WI38 (cell line): ENCODE data around the gene EBF3.

Experiments
- H3K4me3 ChIP-seq: 2 replicates; pipeline ENCODE4 v1.5.1; 2011; ENCODE audit warnings: low read depth, mild to moderate bottlenecking, control low read depth, low read length
- CTCF ChIP-seq: IDR thresholded peaks from 2 replicates; pipeline ENCODE4 v1.5.1; 2012; ENCODE audit warnings: low read depth, mild to moderate bottlenecking, control low read depth, low read length

EBF3 gene

GRCh38 chr10:129951970-129952265 lies 12.2 kb downstream of the EBF3 start:
- H3K4me3 ChIP-seq = no peak overlapping the region
- no peak for TF ChIP-seq CTCF

GRCh38 chr10:129951101-129951969 lies 12.7 kb downstream of the EBF3 start:
- no peak for TF ChIP-seq CTCF
- no peak overlapping the region for H3K4me3 ChIP-seq

- TF ChIP-seq CTCF = no peak
- no peak overlapping the region for H3K4me3 ChIP-seq
These were observed 13.4 kb downstream of the EBF3 start for GRCh38 chr10:129950676-129951075.

GRCh38 chr10:129949891-129950291 lies 14.2 kb downstream of the EBF3 start:
- no peak for TF ChIP-seq CTCF
- H3K4me3 ChIP-seq = no peak overlapping the region

- no peak for TF ChIP-seq CTCF
- no peak overlapping the region for H3K4me3 ChIP-seq
These were observed 14.7 kb downstream of the EBF3 start for GRCh38 chr10:129949411-129949810.

- H3K4me3 ChIP-seq = no peak overlapping the region
- TF ChIP-seq CTCF = no peak
These were observed 17.2 kb downstream of the EBF3 start for GRCh38 chr10:129946859-129947258.

- H3K4me3 ChIP-seq = no peak overlapping the region
- no peak for TF ChIP-seq CTCF
These were observed 17.9 kb downstream of the EBF3 start for GRCh38 chr10:129945941-129946760.
